IMR-90 (cell line): ENCODE data around the gene ACOT7. TPM values are rescaled to one million over a fixed set of nuclear protein-coding genes. Genes with fewer than 3 reads are reported as not detected.
A peak's percentile ranks its signal among the peaks of the same experiment; 100 is the strongest.

ENCODE experiments used
- ATAC-seq: fragments of 200-7000 bp; cut with Tn5 transposase; 2 replicates; pipeline ENCODE4 v1.9.1; 2020; ENCODE audit warnings: low read depth, mild to moderate bottlenecking, moderate library complexity
- BruUV-seq: library from RNA; stranded (reverse); fragments of 400-500 nt; replicated peaks from 2 replicates; lab custom pipeline; 2021; lab: Mats Ljungman, UMichigan
- CTCF ChIA-PET: fragments of 300-600 bp; formaldehyde crosslinking; extraction: SDS; loops from one replicate; lab custom pipeline; 2021; ENCODE audit warnings: antibody characterized with exemption; lab: Yijun Ruan, JAX
- POLR2A ChIA-PET: fragments of 300-600 bp; sonication (Branson Sonifier 250); formaldehyde crosslinking; loops from one replicate; lab custom pipeline; 2022; ENCODE audit warnings: antibody characterized with exemption; ENCODE audit not compliant: unreplicated experiment; lab: Charles Lee
- DNase-seq: peaks from one replicate; pipeline ENCODE4 v3.0.0; 2013
- H2AFZ ChIP-seq: replicated peaks from 2 replicates; pipeline ENCODE3; 2013; ENCODE audit warnings: low read length, mild to moderate bottlenecking; ENCODE audit not compliant: poor library complexity
- H2AK5ac ChIP-seq: 2 replicates; pipeline ENCODE4 v1.6.1; 2013; ENCODE audit warnings: low read depth, low read length, inconsistent platforms
- H2AK9ac ChIP-seq: replicated peaks from 2 replicates; pipeline ENCODE3; 2013; ENCODE audit warnings: mild to moderate bottlenecking, low read depth, low read length, moderate library complexity; ENCODE audit not compliant: poor library complexity
- H2BK120ac ChIP-seq: 2 replicates; pipeline ENCODE4 v1.6.1; 2013; ENCODE audit warnings: low read depth, low read length, inconsistent platforms
- H2BK15ac ChIP-seq: 3 replicates; pipeline ENCODE4 v1.6.1; 2013; ENCODE audit warnings: low read depth, low read length, inconsistent platforms
- H2BK20ac ChIP-seq: 2 replicates; pipeline ENCODE4 v1.6.1; 2013; ENCODE audit warnings: low read depth, mild to moderate bottlenecking, inconsistent platforms, low read length, moderate library complexity
- H2BK5ac ChIP-seq: 2 replicates; pipeline ENCODE4 v1.6.1; 2013; ENCODE audit warnings: mild to moderate bottlenecking, low read depth, low read length, inconsistent platforms; ENCODE audit not compliant: poor library complexity, severe bottlenecking
- H3K14ac ChIP-seq: replicated peaks from 2 replicates; pipeline ENCODE4 v1.6.1; 2013; ENCODE audit warnings: low read depth, low read length, inconsistent platforms
- H3K18ac ChIP-seq: 2 replicates; pipeline ENCODE4 v1.6.1; 2013; ENCODE audit warnings: low read depth, low read length, control low read depth
- H3K23ac ChIP-seq: 2 replicates; pipeline ENCODE4 v1.6.1; 2013; ENCODE audit warnings: low read depth, low read length, inconsistent platforms
- H3K27ac ChIP-seq: 2 replicates; pipeline ENCODE4 v1.5.1; 2013; ENCODE audit warnings: mild to moderate bottlenecking, control low read depth, low read length; ENCODE audit not compliant: insufficient read depth
- H3K27me3 ChIP-seq: 2 replicates; pipeline ENCODE4 v1.6.1; 2013; ENCODE audit warnings: low read length; ENCODE audit not compliant: control insufficient read depth, insufficient read depth
- H3K36me3 ChIP-seq: 2 replicates; pipeline ENCODE4 v1.6.1; 2013; ENCODE audit warnings: low read length, mixed read lengths; ENCODE audit not compliant: control insufficient read depth, insufficient read depth
- H3K4ac ChIP-seq: 2 replicates; pipeline ENCODE4 v1.6.1; 2013; ENCODE audit warnings: low read depth, low read length, inconsistent platforms
- H3K4me1 ChIP-seq: 2 replicates; pipeline ENCODE4 v1.6.1; 2013; ENCODE audit warnings: low read length, mixed read lengths; ENCODE audit not compliant: control insufficient read depth, insufficient read depth
- H3K4me2 ChIP-seq: 2 replicates; pipeline ENCODE4 v1.6.1; 2013; ENCODE audit warnings: low read depth, mild to moderate bottlenecking, control low read depth, low read length, moderate library complexity
- H3K4me3 ChIP-seq: 2 replicates; pipeline ENCODE4 v1.5.1; 2013; ENCODE audit warnings: low read depth, mild to moderate bottlenecking, control low read depth, low read length, moderate library complexity; ENCODE audit not compliant: insufficient read depth
- H3K56ac ChIP-seq: 2 replicates; pipeline ENCODE4 v1.6.1; 2013; ENCODE audit warnings: low read length, inconsistent platforms; ENCODE audit not compliant: insufficient read depth; ENCODE audit errors: extremely low read depth
- H3K79me1 ChIP-seq, 2 experiments: 2 replicates each; pipeline ENCODE4 v1.6.1; 2013; ENCODE audit warnings: low read length in 2 of 2, inconsistent platforms in 1 of 2, low read depth in 1 of 2
- H3K9ac ChIP-seq: 2 replicates; pipeline ENCODE4 v1.6.1; 2013; ENCODE audit warnings: low read depth, low read length, control low read depth
- H3K9me1 ChIP-seq: 2 replicates; pipeline ENCODE4 v1.6.1; 2013; ENCODE audit warnings: low read length, inconsistent platforms; ENCODE audit not compliant: insufficient read depth
- H3K9me3 ChIP-seq: 2 replicates; pipeline ENCODE4 v1.6.1; 2013; ENCODE audit warnings: low read length; ENCODE audit not compliant: control insufficient read depth, insufficient read depth
- H4K20me1 ChIP-seq: 2 replicates; pipeline ENCODE4 v1.6.1; 2013; ENCODE audit warnings: low read length, inconsistent platforms; ENCODE audit not compliant: insufficient read depth
- H4K5ac ChIP-seq: 2 replicates; pipeline ENCODE4 v1.6.1; 2013; ENCODE audit warnings: mild to moderate bottlenecking, low read depth, low read length, control low read depth
- H4K8ac ChIP-seq, 2 experiments: 2 replicates each; pipeline ENCODE4 v1.6.1; 2013; ENCODE audit warnings: low read depth in 2 of 2, low read length in 2 of 2, control low read depth in 1 of 2, inconsistent platforms in 1 of 2
- H4K91ac ChIP-seq: 2 replicates; pipeline ENCODE4 v1.6.1; 2013; ENCODE audit warnings: low read depth, low read length, inconsistent platforms; ENCODE audit not compliant: insufficient read depth
- BHLHE40 ChIP-seq: fragments of 150-350 bp; IDR thresholded peaks from 2 replicates; pipeline ENCODE4 v1.6.1; 2016; ENCODE audit warnings: mild to moderate bottlenecking, low read depth, low read length
- CEBPB ChIP-seq: IDR thresholded peaks from 2 replicates; pipeline ENCODE4 v1.6.1; 2012; ENCODE audit warnings: low read depth, low read length, improper control_type of control experiment
- CHD1 ChIP-seq: IDR thresholded peaks from 2 replicates; pipeline ENCODE4 v1.6.1; 2012; ENCODE audit warnings: low read depth, low read length, improper control_type of control experiment
- FOS ChIP-seq: fragments of 150-350 bp; IDR thresholded peaks from 2 replicates; pipeline ENCODE4 v1.6.1; 2016; ENCODE audit warnings: low read depth, low read length
- MAFK ChIP-seq: IDR thresholded peaks from 2 replicates; pipeline ENCODE4 v1.6.1; 2012; ENCODE audit warnings: low read depth, low read length, improper control_type of control experiment
- MXI1 ChIP-seq: IDR thresholded peaks from 2 replicates; pipeline ENCODE4 v1.6.1; 2012; ENCODE audit warnings: low read depth, mild to moderate bottlenecking, low read length, moderate library complexity, borderline replicate concordance
- NFE2L2 ChIP-seq: fragments of 150-350 bp; IDR thresholded peaks from 2 replicates; pipeline ENCODE4 v1.6.1; 2016; ENCODE audit warnings: low read depth, mild to moderate bottlenecking, low read length
- POLR2A ChIP-seq: IDR thresholded peaks from 2 replicates; pipeline ENCODE4 v1.6.1; 2012; ENCODE audit warnings: mild to moderate bottlenecking, low read depth, low read length
- RAD21 ChIP-seq: IDR thresholded peaks from 2 replicates; pipeline ENCODE4 v1.6.1; 2012; ENCODE audit warnings: low read length, improper control_type of control experiment
- RCOR1 ChIP-seq: IDR thresholded peaks from 2 replicates; pipeline ENCODE4 v1.6.1; 2012; ENCODE audit warnings: mild to moderate bottlenecking, low read length, improper control_type of control experiment; ENCODE audit not compliant: insufficient replicate concordance
- RFX5 ChIP-seq: IDR thresholded peaks from 2 replicates; pipeline ENCODE4 v1.8.0; 2012; ENCODE audit warnings: low read depth, mild to moderate bottlenecking, low read length, moderate library complexity
- WGBS, 2 experiments: methylation state at CpG; one replicate each; pipeline versions ENCODE4 v1.1.5 to v1.1.7; 2013; ENCODE audit warnings: missing lambda C conversion rate in 2 of 2; ENCODE audit not compliant: insufficient read length in 1 of 2; ENCODE audit errors: extremely low coverage in 2 of 2; 5-methylcytosine and 5-hydroxymethylcytosine counted together
- dilution Hi-C: fragments of 300-500 bp; cut with HindIII; formaldehyde crosslinking; loops from one replicate; pipeline ENCODE4 v1.14.3; 2018; ENCODE audit warnings: low sequenced_read_pairs; ENCODE audit not compliant: unreplicated experiment
- in situ Hi-C: fragments of 300-500 bp; cut with MboI; formaldehyde crosslinking; loops from 3 replicates; pipeline ENCODE4 v1.14.3; 2019; ENCODE audit warnings: low sequenced_read_pairs, inconsistent platforms, mixed read lengths
- intact Hi-C: fragments of 100-400 bp; cut with micrococcal nuclease; formaldehyde crosslinking; loops from 2 replicates; pipeline ENCODE4 v1.10.0; 2022
- polyA plus RNA-seq, 3 experiments: library from polyadenylated mRNA; depleted of rRNA; stranded (reverse); fragments of >200 nt; gene quantifications; 2 replicates each; pipeline ENCODE4 v1.2.3, GENCODE V29; 2012; ENCODE audit warnings: low replicate concordance in 1 of 3
- total RNA-seq: library from RNA; depleted of rRNA; stranded (reverse); fragments of >200 nt; gene quantifications from 2 replicates; pipeline ENCODE4 v1.2.3, GENCODE V29; 2012
- TF ChIP-seq, protein P1 (sequence below): fragments of 150-350 bp; IDR thresholded peaks from 2 replicates; pipeline ENCODE4 v1.6.1; 2016; ENCODE audit warnings: low read depth, mild to moderate bottlenecking, low read length, moderate library complexity, borderline replicate concordance
- TF ChIP-seq, protein P2 (sequence below): fragments of 150-350 bp; IDR thresholded peaks from 2 replicates; pipeline ENCODE4 v1.6.1; 2017; ENCODE audit warnings: mild to moderate bottlenecking, antibody characterized with exemption, low read length, low read depth
- TF ChIP-seq, protein P3 (sequence below): conservative IDR thresholded peaks from 2 replicates; pipeline ENCODE4 v1.5.1; 2012; ENCODE audit warnings: mild to moderate bottlenecking, low read depth, low read length, improper control_type of control experiment

Gene ACOT7
- total and polyA plus RNA-seq, 2 of the 4 experiments (the other 2 are of a cell fraction): 51.6 to 242 TPM

DNA sequence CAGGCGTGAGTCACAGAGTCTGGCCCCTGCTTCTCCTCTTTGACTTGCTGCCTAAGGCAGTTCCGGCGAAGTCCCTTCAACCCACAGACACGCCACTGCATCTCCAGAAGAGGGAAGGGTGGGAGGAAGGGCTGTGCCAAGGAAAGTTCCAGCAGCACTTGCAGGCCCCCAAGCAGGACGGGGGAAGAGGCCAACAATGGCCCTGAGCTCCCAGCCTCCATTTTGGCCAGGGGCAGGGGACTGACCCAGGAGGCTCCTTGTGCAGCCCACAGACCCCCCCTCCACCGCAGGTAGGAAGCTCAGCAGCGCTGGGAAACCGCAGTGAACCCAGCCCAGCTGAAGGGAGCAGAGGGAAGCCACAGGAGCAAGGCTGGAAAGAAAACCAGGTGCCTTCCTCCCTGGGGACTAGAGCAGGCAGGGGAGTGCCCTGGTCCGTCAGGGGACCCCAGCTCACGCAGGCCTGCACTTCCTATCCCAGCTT lies 35.4 kb downstream of the ACOT7 start:
- Histone ChIP-seq H2BK15ac (no peak overlapping the region), H2AK9ac (peak overlapping the region; percentile 2), H4K20me1 (peaks cover 6% of the 10 kb centered on the region; the same call in 1 of the 2 replicates), H3K9me1 (peaks cover 21% of the 10 kb centered on the region), H3K36me3 (no peaks in the 10 kb centered on the region), H2BK20ac (no peak overlapping the region), H3K79me1 (peaks cover 34 to 59% of the 10 kb centered on the region in 2 experiments), H3K4me2 (no peak overlapping the region; the same call in 1 of the 2 replicates), H3K14ac (no peak overlapping the region), H4K8ac (peak overlapping the region in 1 of 2 experiments; percentile 83; a peak in 2 of 4 replicates), H3K18ac (no peak overlapping the region), H3K56ac (no peak overlapping the region), H3K4ac (peak overlapping the region; percentile 34; the same call in 1 of the 2 replicates), H2BK5ac (no peak overlapping the region), H2BK120ac (0 out of 2 replicates have a peak overlapping the region, but pooled peaks have one; percentile 2), H2AFZ (peak overlapping the region; percentile 58), H2AK5ac (0 out of 2 replicates have a peak overlapping the region, but pooled peaks have one; percentile 56), H3K9ac (no peak overlapping the region), H3K9me3 (no peaks in the 10 kb centered on the region), H3K27ac (no peak overlapping the region), H3K27me3 (no peaks in the 10 kb centered on the region), H3K4me3 (no peak overlapping the region), H3K4me1 (peaks cover 29% of the 10 kb centered on the region), H3K23ac (no peak overlapping the region), H4K5ac (peak overlapping the region; percentile 14; the same call in 1 of the 2 replicates), H4K91ac (0 out of 2 replicates have a peak overlapping the region, but pooled peaks have one; percentile 54)
- TF ChIP-seq MXI1 (no peak), RAD21 (no peak), CHD1 (no peak), BHLHE40 (no peak), FOS (no peak), RCOR1 (no peak), POLR2A (no peak), NFE2L2 (no peak), RFX5 (no peak), MAFK (no peak), CEBPB (no peak)
- TF ChIP-seq, protein P1, sequence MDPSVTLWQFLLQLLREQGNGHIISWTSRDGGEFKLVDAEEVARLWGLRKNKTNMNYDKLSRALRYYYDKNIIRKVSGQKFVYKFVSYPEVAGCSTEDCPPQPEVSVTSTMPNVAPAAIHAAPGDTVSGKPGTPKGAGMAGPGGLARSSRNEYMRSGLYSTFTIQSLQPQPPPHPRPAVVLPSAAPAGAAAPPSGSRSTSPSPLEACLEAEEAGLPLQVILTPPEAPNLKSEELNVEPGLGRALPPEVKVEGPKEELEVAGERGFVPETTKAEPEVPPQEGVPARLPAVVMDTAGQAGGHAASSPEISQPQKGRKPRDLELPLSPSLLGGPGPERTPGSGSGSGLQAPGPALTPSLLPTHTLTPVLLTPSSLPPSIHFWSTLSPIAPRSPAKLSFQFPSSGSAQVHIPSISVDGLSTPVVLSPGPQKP: no peak
- TF ChIP-seq, protein P2, sequence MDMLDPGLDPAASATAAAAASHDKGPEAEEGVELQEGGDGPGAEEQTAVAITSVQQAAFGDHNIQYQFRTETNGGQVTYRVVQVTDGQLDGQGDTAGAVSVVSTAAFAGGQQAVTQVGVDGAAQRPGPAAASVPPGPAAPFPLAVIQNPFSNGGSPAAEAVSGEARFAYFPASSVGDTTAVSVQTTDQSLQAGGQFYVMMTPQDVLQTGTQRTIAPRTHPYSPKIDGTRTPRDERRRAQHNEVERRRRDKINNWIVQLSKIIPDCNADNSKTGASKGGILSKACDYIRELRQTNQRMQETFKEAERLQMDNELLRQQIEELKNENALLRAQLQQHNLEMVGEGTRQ: no peak
- TF ChIP-seq, protein P3, sequence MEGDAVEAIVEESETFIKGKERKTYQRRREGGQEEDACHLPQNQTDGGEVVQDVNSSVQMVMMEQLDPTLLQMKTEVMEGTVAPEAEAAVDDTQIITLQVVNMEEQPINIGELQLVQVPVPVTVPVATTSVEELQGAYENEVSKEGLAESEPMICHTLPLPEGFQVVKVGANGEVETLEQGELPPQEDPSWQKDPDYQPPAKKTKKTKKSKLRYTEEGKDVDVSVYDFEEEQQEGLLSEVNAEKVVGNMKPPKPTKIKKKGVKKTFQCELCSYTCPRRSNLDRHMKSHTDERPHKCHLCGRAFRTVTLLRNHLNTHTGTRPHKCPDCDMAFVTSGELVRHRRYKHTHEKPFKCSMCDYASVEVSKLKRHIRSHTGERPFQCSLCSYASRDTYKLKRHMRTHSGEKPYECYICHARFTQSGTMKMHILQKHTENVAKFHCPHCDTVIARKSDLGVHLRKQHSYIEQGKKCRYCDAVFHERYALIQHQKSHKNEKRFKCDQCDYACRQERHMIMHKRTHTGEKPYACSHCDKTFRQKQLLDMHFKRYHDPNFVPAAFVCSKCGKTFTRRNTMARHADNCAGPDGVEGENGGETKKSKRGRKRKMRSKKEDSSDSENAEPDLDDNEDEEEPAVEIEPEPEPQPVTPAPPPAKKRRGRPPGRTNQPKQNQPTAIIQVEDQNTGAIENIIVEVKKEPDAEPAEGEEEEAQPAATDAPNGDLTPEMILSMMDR: no peak
- WGBS, 2 experiments: 100% methylated on average over 2 of the region's 10 CpGs; no CpG with 5 or more reads in 1 of the 2 experiments
- DNase-seq (no peak), ATAC-seq (no peak)
- no TSS peak for BruUV-seq
- ChIA-PET CTCF (interaction anchor here (0.5 to 1.0 kb wide), 3 partner anchors 9 to 334 kb away, joined by 3 to 4 read pairs (median 3); no protein-coding TSS in a partner anchor), POLR2A (no interaction called here)
- dilution Hi-C loops (no loop called here), intact Hi-C loops (loop anchor here (2.0 kb wide), 1 partner anchor 55 kb away; no protein-coding TSS in a partner anchor), in situ Hi-C loops (no loop called here)
